Neutrophil (primary cell): ENCODE measurements around the gene SNTA1.
"Not testable (repeated sequence)": the region's sequence is repeated elsewhere in the genome, so short reads cannot be mapped to it uniquely, and the experiment has no call there.

Experiments used
- H3K27ac ChIP-seq: fragments of 200-600 bp; sonication (generic); 2 replicates; pipeline ENCODE4 v1.5.1; 2016; ENCODE audit warnings: mild to moderate bottlenecking, moderate library complexity
- H3K27me3 ChIP-seq: fragments of 200-600 bp; sonication (generic); 2 replicates; pipeline ENCODE4 v1.6.0; 2016; ENCODE audit warnings: mild to moderate bottlenecking
- H3K36me3 ChIP-seq: fragments of 200-600 bp; sonication (generic); 2 replicates; pipeline ENCODE4 v1.5.1; 2017
- H3K4me1 ChIP-seq, 2 experiments: fragments of 200-600 bp in 1 of 2; sonication (generic) in 1 of 2; 1 replicate in 1 of 2; 2 replicates in 1 of 2; pipeline versions ENCODE4 v1.5.1 to v1.6.1; 2013 to 2016; ENCODE audit warnings: low read depth in 1 of 2, low read length in 1 of 2, mild to moderate bottlenecking in 1 of 2, moderate library complexity in 1 of 2; ENCODE audit not compliant: control insufficient read depth in 1 of 2, insufficient read depth in 1 of 2
- H3K4me3 ChIP-seq, 2 experiments: fragments of 200-600 bp in 1 of 2; sonication (generic) in 1 of 2; 1 replicate in 1 of 2; 2 replicates in 1 of 2; pipeline ENCODE4 v1.5.1; 2013 to 2016; ENCODE audit warnings: low read depth in 1 of 2, low read length in 1 of 2, mild to moderate bottlenecking in 1 of 2, moderate library complexity in 1 of 2
- H3K9me3 ChIP-seq: fragments of 200-600 bp; sonication (generic); 2 replicates; pipeline ENCODE4 v1.5.1; 2016
- CTCF ChIP-seq: fragments of 200-600 bp; sonication (generic); IDR thresholded peaks from 2 replicates; pipeline ENCODE4 v1.5.1; 2016; ENCODE audit warnings: antibody characterized with exemption

SNTA1 gene

GRCh38 chr20:33400812-33401183 is 42.8 kb downstream of the SNTA1 start:
- TF ChIP-seq CTCF = no peak
- Histone ChIP-seq H3K36me3 (peaks cover 9% of the 10 kb centered on the region), H3K4me3 (peak overlapping the region; percentile 81 to 93), H3K27me3 (no peaks in the 10 kb centered on the region), H3K4me1 (peaks cover 21 to 24% of the 10 kb centered on the region in 2 experiments), H3K9me3 (no peaks in the 10 kb centered on the region), H3K27ac (peak overlapping the region; percentile 68)

GRCh38 chr20:33399924-33400323 is 43.6 kb downstream of the SNTA1 start:
- no peaks in the 10 kb centered on the region for H3K9me3 ChIP-seq
- H3K4me3 ChIP-seq = peak overlapping the region in 1 of 2 experiments; percentile 93
- TF ChIP-seq CTCF = no peak
- H3K27me3 ChIP-seq = no peaks in the 10 kb centered on the region
- H3K36me3 ChIP-seq = peaks cover 10% of the 10 kb centered on the region
- peak overlapping the region; percentile 20 for H3K27ac ChIP-seq
- peaks cover 21 to 24% of the 10 kb centered on the region in 2 experiments for H3K4me1 ChIP-seq

DNA sequence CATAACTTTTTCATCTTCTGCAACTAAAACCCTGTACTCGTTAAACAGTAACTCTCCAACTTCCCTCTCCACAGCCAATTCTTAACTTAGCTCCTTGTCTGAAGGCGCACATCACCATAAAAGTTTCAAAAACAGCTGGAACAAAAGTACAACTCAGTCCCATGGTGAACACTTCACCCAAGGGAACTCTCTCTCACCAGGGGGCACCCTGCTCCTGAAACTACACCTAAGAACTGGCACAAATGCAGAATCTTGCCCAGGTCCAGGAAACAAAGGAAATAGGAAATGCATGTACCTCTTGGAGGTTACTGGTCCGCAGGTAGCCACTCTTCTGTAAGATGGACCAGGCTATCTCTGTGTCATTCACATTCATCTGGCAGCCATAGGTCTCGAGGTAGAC is 48.8 kb downstream of the SNTA1 start:
- Histone ChIP-seq H3K27me3 (no peaks in the 10 kb centered on the region), H3K9me3 (no peaks in the 10 kb centered on the region), H3K36me3 (peaks cover 47% of the 10 kb centered on the region), H3K4me3 (no peak overlapping the region), H3K4me1 (peaks cover 2 to 4% of the 10 kb centered on the region in 2 experiments), H3K27ac (no peak overlapping the region)
- no peak for TF ChIP-seq CTCF

DNA sequence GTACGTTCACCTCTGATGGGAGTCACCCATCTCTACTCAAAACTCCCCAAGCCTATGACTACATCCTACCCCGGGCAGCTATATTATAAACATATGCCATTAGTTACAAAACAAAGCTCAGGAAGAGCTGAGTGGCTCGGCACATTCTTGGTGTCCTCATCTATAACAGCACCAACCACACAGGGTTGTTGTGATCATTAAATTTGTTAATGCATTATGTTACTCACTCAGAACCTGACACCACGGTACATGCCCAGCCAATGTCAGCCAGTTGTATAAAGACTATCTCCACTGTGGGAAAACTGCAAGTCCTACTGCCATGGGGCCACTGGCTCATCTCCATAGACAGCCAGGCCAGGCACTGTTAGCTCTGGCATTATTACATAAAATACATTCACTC is 50.0 kb downstream of the SNTA1 start:
- Histone ChIP-seq H3K27ac (no peak overlapping the region), H3K4me3 (no peak overlapping the region), H3K27me3 (no peaks in the 10 kb centered on the region), H3K4me1 (no peaks in the 10 kb centered on the region), H3K36me3 (peaks cover 53% of the 10 kb centered on the region), H3K9me3 (no peaks in the 10 kb centered on the region)
- TF ChIP-seq CTCF = no peak

DNA sequence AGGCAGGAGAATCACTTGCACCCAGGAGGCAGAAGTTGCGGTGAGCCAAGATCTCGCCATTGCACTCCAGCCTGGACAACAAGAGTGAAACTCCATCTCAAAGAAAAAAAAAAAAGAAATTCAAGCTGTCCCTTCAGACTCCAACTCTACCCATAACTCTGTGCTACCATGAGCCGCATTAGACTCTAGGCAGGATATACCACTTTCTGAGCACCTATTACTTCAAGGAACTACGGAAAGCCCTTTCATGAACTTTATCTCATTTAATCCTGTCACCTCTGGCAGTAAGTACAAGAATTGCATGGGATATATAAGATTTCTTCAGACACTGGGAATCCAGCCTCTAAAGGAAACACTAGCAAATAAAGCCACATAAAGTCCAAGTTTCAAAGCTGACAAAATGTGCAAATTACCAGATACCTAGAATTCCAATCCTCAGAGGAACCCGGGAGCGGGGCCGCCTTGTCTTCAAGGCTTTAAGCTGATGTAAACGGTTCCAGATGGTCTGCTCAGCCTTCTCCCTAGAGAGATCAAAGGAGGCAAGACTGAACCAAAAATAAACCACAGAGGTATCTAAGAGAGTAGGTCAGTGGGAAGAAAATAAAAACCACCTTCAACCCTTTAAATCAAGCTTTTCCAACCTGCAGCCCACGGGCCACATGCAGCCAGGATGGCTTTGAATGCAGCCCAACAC is 51.7 kb downstream of the SNTA1 start:
- Histone ChIP-seq H3K4me1 (no peaks in the 10 kb centered on the region), H3K27ac (no peak overlapping the region), H3K36me3 (peaks cover 62% of the 10 kb centered on the region), H3K9me3 (no peaks in the 10 kb centered on the region), H3K4me3 (no peak overlapping the region), H3K27me3 (no peaks in the 10 kb centered on the region)
- TF ChIP-seq CTCF = no peak

GRCh38 chr20:33389326-33389725 is 54.2 kb downstream of the SNTA1 start:
- not testable (repeated sequence) for H3K4me3 ChIP-seq, H3K9me3 ChIP-seq, H3K27ac ChIP-seq, H3K27me3 ChIP-seq, H3K4me1 ChIP-seq
- peaks cover 70% of the 10 kb centered on the region for H3K36me3 ChIP-seq
